ENCODE measurements around the gene HSD17B14.
A peak's percentile ranks its signal among the peaks of the same experiment; 100 is the strongest.
"Not testable (repeated sequence)": the region's sequence is repeated elsewhere in the genome, so short reads cannot be mapped to it uniquely, and the experiment has no call there.

Gene HSD17B14

GRCh38 chr19:48836089-48837017 is at the start of gene HSD17B14:
TSS of gene HSD17B14 (minus strand) at chr19:48836491. CDS start at chr19:48836411, 80 bp downstream.
- no peak for DNase-seq

DNA sequence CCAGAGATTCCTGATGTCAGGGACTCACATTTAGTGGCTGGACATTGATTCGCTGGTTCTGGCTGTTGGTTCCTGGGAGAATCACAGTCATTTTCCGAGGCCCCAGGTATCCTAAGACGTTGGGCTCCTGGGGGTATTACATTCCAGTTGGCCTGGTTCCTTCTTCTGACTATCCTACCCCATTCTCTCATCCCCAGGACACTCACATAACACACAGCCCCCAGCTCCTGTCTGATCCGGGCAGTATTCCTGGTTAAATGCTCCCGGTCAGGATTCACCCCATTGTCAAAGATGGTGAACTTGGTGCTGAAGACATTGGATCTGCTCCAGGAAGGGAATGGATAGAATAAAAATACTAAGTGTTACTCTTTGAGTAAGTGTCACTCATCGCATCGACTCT is 47.4 kb upstream of the HSD17B14 start:
- peak; percentile 44 for DNase-seq

- peak; percentile 62 for DNase-seq
These were observed 45.7 kb upstream of the HSD17B14 start for GRCh38 chr19:48881741-48882657.

- peak; percentile 33 for DNase-seq
These were observed 43.4 kb upstream of the HSD17B14 start for GRCh38 chr19:48879696-48880095.

DNA sequence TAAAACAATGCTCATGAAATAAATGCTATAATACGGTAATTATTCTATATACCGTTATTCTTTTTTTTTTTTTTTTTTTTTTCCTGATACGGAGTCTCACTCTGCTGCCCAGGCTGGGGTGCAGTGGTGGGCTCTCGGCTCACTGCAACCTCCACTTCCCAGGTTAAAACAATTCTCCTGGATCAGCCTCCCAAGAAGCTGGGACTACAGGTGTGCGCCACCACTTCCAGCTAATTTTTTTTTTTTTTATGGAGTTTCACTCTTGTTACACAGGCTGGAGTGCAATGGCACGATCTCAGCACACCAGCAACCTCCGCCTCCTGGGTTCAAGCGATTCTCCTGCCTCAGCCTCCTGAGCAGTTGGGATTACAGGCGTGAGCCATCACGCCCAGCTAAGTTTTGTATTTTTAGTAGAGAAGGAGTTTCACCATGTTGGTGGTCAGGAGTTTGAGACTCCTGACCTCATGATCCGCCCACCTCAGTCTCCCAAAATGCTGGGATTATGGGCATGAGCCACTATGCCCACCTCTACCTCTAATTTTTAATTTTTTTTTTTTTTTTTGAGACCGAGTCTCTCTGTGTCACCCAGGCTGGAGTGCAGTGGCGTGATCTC is 42.8 kb upstream of the HSD17B14 start:
- DNase-seq = peak; percentile 24

GRCh38 chr19:48878196-48879024 is 42.1 kb upstream of the HSD17B14 start:
- peak; percentile 59 for DNase-seq

DNA sequence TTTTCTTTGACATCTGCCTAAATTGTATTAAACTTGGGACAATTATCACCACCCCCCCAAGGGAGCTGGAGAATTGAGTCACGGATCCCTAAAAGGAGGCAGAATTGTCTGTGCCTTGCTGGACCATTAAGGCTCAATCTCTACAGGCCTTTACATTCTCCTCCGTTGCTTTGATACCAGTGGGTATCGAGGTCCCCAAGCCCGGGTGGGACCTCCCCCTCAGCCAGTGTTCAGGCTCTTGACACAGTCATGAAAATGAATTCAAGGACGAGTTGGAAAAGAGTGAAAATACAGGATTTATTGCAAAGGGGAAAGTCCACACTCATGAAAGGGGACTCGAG is 41.5 kb upstream of the HSD17B14 start:
- peak; percentile 41 for DNase-seq

DNA sequence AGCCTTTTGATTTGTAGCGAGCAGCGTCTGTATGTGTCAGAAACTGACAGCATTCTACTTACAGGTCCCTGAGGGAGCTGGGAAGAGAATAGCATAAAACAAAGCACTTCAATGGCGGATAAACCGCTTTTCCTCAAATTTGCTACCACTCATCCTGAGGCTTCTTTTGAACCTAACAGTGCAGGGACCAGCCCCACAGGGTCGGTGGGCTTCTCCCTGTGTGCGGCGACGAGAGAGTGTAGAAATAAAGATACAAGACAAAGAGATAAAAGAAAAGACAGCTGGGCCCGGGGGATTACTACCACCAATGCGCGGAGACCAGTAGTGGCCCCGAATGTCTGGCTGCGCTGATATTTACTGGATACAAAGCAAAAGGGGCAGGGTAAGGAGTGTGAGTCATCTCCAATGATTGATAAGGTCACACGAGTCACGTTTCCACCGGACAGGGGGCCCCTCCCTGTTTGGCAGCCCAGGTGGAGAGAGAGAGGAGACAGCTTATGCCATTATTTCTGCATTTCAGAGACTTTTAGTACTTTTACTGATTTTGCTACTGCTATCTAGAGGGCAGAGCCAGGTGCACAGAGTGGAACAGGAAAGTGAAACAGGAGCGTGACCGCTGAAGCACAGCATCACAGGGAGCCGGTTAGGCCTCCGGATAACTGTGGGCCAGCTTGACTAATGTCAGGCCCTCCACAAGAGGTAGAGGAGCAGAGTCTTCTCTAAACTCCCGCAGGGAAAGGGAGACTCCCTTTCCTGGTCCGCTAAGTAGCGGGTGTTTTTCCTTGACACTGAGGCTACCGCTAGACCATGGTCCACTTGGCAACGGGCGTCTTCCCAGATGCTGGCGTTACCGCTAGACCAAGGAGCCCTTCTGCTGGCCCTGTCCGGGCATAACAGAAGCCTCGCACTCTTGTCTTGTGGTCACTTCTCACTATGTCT is 40.0 kb upstream of the HSD17B14 start:
- DNase-seq = peak; percentile 55

- DNase-seq = peak; percentile 39
These were observed 38.2 kb upstream of the HSD17B14 start for GRCh38 chr19:48874303-48875135.

GRCh38 chr19:48873476-48874302 is 37.4 kb upstream of the HSD17B14 start:
- peak; percentile 35 for DNase-seq

GRCh38 chr19:48872884-48873475 is 36.7 kb upstream of the HSD17B14 start:
- DNase-seq = peak; percentile 88

- peak; percentile 100 for DNase-seq
These were observed 36.0 kb upstream of the HSD17B14 start, which contains the start of gene PPP1R15A for GRCh38 chr19:48872182-48872883. TSS of gene PPP1R15A (plus strand) at chr19:48872421. CDS start at chr19:48873234, 813 bp downstream.

- DNase-seq = not testable (repeated sequence)
These were observed 35.3 kb upstream of the HSD17B14 start for GRCh38 chr19:48871471-48872181.

- no peak for DNase-seq
These were observed 33.8 kb upstream of the HSD17B14 start for GRCh38 chr19:48870048-48870447.

DNA sequence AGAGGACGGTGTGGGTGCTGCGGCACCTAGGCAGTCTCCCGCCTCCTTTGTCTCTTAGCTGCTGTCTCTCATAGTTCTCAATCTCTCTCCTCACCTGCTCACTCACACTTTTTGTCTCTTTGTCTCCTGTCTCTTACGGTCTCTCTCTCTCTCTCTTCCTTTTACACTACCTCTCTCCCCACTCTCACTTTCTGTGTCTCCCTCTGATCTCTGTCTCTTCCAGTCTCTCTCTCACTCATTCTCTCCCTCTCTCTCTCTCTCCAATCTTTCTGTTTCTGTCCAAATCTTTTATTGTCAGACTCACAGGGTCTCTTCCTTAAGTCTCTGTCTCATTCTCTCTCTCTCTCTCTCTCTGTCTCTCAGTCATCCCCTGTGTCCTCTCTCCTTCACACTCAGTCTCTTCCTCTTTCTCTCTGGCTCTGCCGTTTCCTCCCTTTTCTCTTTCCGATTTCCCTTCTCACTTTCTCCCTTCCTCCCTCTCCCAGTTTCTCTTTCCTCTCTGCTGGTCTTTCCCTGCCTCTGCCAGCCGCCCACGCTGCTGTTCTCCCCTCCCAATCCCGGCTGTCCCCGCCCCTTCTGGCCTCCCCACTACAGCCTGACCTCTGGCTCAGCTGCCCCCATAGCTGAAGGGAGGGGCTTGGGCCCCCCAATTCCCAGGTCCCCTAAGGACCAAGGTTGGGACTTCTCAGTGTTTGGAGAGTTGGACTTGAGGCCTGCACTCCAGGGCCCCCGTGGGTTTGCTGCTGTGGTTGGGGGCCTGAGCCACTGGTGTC is 32.0 kb upstream of the HSD17B14 start, which contains the start of gene PLEKHA4:
Gene PLEKHA4 (minus strand): TSS at position 504 of the 773 bp plus-strand sequence. CDS start 997 bp downstream, outside the sequence.
- no peak for DNase-seq

DNA sequence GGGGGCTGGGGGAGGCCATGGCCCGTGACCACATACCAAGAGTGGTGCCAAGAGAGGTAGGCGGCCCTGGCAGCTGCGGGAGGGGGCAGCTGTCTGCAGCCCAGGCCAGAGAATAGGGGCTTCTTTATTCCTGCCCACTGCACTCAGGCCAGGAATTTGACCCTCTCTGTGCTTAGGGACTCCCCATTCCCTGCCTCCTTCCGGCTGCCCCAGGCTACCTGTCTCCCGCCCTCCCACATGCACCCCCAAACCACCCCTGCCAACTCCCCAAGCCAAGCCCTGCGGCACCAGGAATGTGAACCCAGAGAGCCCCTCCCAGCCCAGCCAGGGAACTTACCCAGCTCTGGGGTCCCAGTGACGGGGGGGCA is 31.4 kb upstream of the HSD17B14 start:
- no peak for DNase-seq
